Activated CD8-positive, alpha-beta memory T cell treated with anti-CD3 and anti-CD28 coated beads for 1 hour (primary cell): ENCODE data around the gene MLXIP.

Source experiments
- DNase-seq, 2 donors: peaks; one replicate each; pipeline ENCODE4 v3.0.0-alpha.2; 2020; ENCODE audit warnings: low read depth in 1 of 2; ENCODE audit errors: extremely low read depth in 1 of 2

MLXIP gene

GRCh38 chr12:122079033-122079531 lies 526 bp downstream of the MLXIP start:
- DNase-seq: no peak

GRCh38 chr12:122079532-122080081 lies 1.1 kb downstream of the MLXIP start:
- DNase-seq: no peak

DNA sequence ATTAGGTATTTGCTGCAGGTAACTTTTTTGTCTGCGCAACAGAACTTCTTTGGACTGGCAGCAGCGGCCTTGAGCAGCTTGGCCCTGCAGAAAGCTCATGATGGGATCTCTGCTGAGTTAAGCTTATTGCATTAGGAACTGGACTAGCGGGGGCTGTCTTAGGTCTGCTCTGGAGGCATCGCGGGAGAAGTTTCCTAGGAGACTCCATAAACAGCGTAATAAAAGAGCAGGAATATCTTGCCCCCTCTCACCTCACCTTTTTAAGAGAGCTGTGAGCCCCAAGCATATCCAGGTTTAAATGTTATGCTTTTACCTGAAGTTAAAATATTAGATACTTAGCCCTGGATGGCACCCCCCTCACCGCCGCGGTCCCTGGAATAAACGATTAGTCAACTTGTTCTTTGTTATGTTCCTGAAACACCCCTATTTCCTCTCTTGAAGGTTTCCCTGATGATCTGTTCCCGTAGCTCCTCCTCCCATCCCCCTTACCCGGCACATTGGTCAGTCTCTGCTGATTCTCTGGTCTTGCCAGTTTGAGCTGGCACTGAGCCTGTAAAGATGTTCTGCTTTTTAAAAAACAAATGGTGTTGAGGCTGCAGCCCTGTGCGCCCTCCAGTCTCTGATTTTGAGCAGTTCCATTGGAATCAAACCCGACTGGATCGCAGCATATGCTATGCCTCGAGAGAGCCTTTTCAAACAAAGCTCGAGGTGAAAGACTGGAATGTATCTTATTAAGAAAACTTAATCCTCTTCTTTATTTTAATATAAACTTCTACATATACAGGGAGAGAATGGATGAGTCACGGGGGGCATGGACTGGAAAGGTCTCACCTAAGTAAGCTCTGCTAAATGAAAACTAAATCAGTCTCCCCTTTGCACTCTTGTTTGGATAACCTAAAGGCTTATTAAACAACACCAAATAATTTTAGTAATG lies 1.9 kb downstream of the MLXIP start:
- no peak for DNase-seq

DNA sequence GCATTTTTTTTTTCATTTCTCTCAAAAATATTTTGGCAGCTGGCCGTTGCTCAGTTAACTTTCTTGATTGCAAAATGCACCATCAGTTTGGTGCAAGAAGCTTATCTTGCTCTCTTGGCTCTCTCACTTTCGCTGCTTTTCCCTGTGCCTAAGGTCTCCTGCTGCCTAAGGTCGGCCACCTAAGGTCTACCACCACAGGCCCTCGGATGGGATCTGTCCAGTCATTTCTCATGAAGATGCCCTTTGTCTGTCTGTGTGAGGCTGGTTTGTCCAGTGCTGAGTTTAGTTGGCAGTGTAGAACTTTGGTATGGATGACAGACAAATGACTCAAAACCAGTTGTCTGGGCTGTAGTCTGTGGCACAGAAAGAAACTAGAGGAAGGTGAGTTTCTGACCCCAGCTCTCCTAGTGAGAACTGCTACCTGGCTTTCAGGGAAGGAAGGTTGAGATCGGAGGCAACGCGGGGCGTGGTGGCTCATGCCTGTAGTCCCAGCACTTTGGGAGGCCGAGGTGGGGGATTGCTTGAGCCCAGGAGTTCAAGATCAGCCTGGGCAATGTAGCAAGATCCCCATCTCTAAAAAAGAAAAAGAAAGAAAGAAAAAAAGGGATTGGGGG lies 2.6 kb downstream of the MLXIP start:
- DNase-seq: no peak

- no peak for DNase-seq
These were observed 3.2 kb downstream of the MLXIP start for GRCh38 chr12:122081697-122082221.

DNA sequence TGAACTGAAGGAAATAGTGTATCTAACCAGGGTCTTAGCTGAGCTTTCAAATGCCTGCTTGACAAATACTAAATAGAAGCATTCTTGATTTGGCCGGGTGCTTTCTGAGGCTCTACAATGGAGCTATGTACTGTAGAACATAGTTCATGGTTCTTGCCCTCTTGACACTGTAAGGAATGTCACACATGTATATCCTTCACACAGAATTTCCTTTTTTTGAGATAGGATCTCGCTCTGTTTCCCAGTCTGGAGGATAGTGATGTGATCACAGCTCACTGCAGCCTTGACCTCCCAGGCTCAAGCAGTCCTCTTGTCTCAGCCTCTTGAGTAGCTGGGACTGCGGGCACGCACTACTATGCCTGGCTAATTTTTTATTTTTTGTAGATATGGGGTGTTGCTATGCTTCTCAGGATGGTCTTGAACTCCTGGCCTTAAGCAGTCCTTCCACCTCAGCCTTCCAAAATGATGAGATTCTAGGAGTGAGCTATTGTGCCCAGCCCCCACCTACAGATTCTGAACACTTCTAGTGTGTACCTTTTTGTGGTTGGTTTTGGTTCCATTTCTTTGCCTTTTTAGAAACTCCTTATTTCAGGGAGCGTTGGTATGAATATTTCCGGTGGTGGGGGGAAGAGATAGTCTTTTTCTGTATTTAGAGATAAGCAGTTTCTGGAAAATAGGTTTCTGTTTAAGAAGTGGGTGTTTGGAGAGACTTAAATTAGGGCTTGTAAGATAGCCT lies 4.2 kb downstream of the MLXIP start:
- no peak for DNase-seq

- no peak for DNase-seq
These were observed 6.4 kb downstream of the MLXIP start for GRCh38 chr12:122084857-122085405.

- no peak for DNase-seq
These were observed 7.0 kb downstream of the MLXIP start for GRCh38 chr12:122085591-122085990.

DNA sequence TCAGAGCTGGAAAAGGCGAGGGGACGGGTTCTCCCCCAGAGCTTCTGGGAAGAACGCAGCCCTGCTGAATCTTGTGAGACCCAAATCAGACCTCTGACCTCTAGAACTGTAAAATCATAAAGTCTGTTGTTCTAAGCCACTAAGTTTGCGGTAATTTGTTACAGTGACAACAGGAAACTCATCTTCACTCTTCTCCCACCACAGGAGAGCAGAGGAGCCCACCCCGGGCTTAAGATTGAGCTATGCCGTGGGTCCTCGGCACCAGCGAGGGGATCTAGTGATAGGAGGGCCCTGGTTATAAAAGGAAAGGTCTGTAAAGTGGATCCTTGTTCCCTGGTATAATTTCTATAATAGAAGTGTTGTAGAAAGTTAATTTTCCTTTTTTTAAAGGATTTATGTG lies 7.6 kb downstream of the MLXIP start:
- DNase-seq: no peak

GRCh38 chr12:122086641-122087285 lies 8.2 kb downstream of the MLXIP start:
- no peak for DNase-seq

DNA sequence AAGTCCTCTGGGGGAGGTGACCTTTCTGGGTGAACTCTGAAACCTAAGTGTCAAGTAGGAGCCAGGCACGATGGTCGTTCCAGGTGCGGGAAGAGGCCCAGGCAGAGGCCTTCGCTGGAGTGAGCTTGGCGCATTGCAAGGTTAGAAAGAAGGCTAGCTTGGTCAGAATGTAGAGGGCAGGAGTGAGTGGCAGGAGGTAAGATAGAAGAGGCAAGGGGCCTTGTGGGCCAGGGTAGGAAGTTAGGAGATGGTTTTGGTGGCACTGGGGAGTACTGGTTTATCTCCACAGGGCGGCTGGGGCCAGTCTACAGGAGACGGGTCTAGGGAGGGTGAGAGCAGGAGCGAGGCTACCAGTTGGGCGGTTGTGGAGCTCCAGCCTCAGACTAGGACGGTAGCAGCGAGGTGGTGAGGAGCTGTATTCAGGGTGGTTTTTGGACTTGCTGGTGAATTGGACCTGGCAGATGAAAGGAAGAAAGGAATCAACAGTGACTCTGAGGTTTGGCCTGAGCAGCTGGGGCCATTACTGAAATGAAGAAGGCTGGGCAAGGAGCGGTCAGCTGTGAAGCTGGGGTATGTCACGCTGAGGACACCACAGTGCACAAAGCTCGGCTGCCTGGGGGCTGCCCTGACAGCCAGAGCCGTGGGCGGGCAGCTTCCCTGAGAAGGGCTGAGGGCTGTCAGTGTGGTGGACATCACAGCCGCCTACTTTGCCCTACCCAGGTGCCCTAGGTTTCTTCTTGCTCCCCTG lies 9.0 kb downstream of the MLXIP start:
- no peak for DNase-seq

GRCh38 chr12:122088179-122088810 lies 9.7 kb downstream of the MLXIP start:
- no peak for DNase-seq

DNA sequence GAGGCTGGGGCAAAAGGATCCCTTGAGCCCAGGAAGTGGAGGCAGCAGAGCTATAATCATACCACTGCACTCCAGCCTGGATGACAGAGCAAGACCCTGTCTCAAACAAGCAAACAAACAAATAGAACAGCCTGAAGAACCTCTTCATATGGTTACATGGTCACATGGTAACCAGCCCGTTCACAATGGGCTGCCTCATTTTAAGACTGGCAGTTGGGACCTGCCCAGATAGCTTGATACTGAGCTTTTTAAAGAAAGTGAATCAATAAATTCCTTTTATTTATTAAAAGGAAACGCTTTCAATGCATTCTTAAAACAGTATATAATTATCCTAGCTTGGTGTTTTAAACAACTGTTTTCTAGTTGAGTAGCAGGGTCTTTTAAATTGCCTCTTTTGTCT lies 10.5 kb downstream of the MLXIP start:
- DNase-seq: no peak

DNA sequence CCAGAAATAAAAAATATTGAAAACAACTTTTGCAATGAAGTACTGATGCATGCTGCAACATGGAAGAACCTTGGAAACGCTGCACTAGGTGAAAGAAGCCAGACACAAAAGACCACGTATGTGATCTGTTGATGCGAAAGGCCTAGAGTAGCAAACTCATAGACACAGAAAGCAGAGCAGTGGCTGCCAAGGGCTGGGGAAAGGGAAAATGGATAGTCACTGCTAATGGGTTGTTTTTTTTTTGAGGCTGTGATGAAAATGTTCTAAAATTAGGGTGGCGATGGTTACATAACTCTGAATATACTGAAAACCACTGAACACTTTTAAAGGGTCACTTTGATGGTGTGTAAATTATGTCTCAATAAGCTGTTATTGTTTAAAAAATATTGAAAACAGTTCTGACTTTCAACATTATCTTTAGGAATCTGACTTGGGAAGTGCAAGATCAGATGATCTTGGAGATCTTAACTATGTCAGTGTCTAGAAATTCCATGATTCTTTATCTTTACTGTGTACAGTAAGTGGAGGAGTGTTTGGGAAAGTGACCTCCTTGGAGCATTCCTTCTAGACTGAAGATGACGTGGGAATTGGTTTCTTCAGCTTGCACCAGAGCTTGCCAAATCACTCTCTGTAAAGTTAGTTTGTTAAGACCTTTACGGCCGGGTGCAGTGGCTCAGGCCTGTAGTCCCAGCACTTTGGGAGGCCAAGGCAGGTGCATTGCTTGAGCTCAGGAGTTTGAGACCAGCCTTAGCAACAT lies 12.4 kb downstream of the MLXIP start:
- no peak for DNase-seq

DNA sequence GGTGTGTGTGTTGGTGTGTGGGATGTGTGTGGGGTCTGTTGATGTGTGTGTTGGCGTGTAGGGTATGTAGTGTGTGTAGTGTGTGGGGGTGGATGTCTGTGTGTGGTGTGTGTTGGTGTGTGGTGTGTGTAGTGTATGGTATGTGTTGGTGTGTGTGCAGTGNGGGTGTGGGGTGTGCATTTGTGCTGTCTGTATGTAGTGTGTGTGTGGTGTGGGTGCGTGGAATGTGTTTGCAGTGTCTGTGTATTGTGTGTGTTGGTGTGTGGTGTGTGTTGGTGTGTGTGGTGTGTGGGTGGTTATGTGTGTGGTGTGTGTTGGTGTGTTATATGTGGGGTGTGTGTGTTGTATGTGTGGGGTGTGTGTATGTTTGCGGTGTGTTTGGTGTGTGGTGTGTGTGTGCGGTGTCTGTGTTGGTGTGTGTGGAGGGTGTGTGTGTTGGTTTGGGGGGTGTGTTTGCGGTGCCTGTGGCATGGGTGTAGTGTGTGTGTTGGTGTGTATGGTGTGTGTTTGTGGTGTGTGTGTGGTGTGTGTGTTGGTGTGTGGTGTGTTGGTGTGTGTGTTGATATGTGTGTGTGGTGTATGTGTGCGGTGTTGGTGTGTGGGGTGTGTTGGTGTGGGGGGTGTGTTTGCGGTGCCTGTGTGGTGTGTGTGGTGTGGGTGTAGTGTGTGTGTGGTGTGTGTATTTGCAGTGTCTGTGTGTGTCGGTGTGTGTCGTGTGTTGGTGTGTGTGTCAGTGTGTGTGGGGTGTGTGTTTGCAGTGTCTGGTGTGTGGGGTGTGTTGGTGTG lies 14.7 kb downstream of the MLXIP start:
- DNase-seq: no peak

DNA sequence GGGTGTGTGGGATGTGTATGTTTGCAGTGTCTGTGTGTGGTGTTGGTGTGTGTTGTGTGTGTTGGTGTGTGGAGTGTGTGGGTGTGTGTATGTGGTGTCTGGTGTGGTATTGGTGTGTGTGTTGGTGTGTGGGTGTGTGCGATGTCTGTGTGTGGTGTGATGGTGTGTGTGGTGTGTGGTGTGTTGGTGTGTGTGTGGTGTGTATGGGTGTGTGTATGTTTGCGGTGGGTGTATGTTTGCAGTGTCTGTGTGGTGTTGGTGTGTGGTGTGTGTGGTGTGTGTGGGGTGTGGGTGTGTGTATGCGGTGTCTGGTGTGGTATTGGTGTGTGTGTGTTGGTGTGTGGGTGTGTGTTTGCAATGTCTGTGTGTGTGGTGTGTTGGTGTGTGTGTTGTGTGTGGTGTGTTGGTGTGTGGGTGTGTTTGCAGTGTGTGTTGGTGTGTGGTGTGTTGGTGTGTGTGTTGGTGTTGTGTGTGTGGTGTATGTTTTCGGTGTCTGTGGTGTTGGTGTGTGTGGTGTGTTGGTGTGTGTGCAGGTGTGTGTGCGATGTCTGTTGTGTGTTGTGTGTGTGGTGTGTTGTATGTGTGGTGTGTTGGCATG lies 15.7 kb downstream of the MLXIP start:
- DNase-seq: no peak
